ENCODE results near the gene FAM131A. TPM values are rescaled to one million over a fixed set of nuclear protein-coding genes. Genes with fewer than 3 reads are reported as not detected.

The FAM131A gene
- total RNA-seq, 4 donors from 2014 or later: 14.7 to 27.1 (median 18.8) TPM

- intact Hi-C loops (cut with DNase I; ENCODE audit: low total_unique reads): no loop called here
- TF ChIP-seq POLR2A (IDR thresholded peaks at IDR 0.05) (no peak), CTCF (IDR thresholded peaks at IDR 0.05 in 4 of 5, conservative IDR thresholded peaks at IDR 0.05 in 1 of 5) (no peak)
- H3K27ac ChIP-seq: no peak overlapping the region
- ATAC-seq (no peak), DNase-seq (no peak)
- in situ Hi-C loops (cut with MboI; ENCODE audit: low sequenced_read_pairs in 4 of 4): no loop called here
- H3K9me3 ChIP-seq: no peaks in the 10 kb centered on the region
- no peaks in the 10 kb centered on the region for H3K27me3 ChIP-seq
- H3K4me3 ChIP-seq: no peak overlapping the region
- H3K4me1 ChIP-seq: peaks cover 7 to 14% of the 10 kb centered on the region in 2 donors
- peaks cover 0 to 25% of the 10 kb centered on the region in 2 donors for H3K36me3 ChIP-seq
Measured at GRCh38 chr3:184347321-184348056, 10.1 kb downstream of the FAM131A start.

GRCh38 chr3:184348057-184348382 is 10.6 kb downstream of the FAM131A start:
- Histone ChIP-seq H3K4me1 (peaks cover 7 to 14% of the 10 kb centered on the region in 2 donors), H3K27ac (no peak overlapping the region), H3K9me3 (no peaks in the 10 kb centered on the region), H3K27me3 (no peaks in the 10 kb centered on the region), H3K36me3 (peaks cover 0 to 19% of the 10 kb centered on the region in 2 donors), H3K4me3 (no peak overlapping the region)
- TF ChIP-seq POLR2A (IDR thresholded peaks at IDR 0.05) (no peak), CTCF (IDR thresholded peaks at IDR 0.05 in 4 of 5, conservative IDR thresholded peaks at IDR 0.05 in 1 of 5) (no peak)
- DNase-seq (no peak), ATAC-seq (no peak)
- in situ Hi-C loops (cut with MboI; ENCODE audit: low sequenced_read_pairs in 4 of 4) (no loop called here), intact Hi-C loops (cut with DNase I; ENCODE audit: low total_unique reads) (no loop called here)

GRCh38 chr3:184349563-184350470 is 12.4 kb downstream of the FAM131A start:
- in situ Hi-C loops (cut with MboI; ENCODE audit: low sequenced_read_pairs in 4 of 4) (loop anchor here in 3 of 4 donors (25.0 kb wide), 3 partner anchors 412 to 462 kb away; partner anchors contain the start of gene VPS8 (in 1 of the 3)), intact Hi-C loops (cut with DNase I; ENCODE audit: low total_unique reads) (no loop called here)
- Histone ChIP-seq H3K27ac (no peak overlapping the region), H3K4me3 (no peak overlapping the region), H3K9me3 (no peaks in the 10 kb centered on the region), H3K4me1 (peaks cover 7% of the 10 kb centered on the region in 2 donors), H3K36me3 (peaks cover 0 to 5% of the 10 kb centered on the region in 2 donors), H3K27me3 (no peaks in the 10 kb centered on the region)
- no peak for TF ChIP-seq CTCF (IDR thresholded peaks at IDR 0.05 in 4 of 5, conservative IDR thresholded peaks at IDR 0.05 in 1 of 5)
- TF ChIP-seq POLR2A (IDR thresholded peaks at IDR 0.05): no peak
- no peak for ATAC-seq
- no peak for DNase-seq

- no peaks in the 10 kb centered on the region for H3K27me3 ChIP-seq
- ATAC-seq (no peak), DNase-seq (no peak)
- no peak for TF ChIP-seq POLR2A (IDR thresholded peaks at IDR 0.05)
- TF ChIP-seq CTCF (IDR thresholded peaks at IDR 0.05 in 4 of 5, conservative IDR thresholded peaks at IDR 0.05 in 1 of 5): no peak
- intact Hi-C loops (cut with DNase I; ENCODE audit: low total_unique reads): no loop called here
- H3K36me3 ChIP-seq: no peaks in the 10 kb centered on the region
- in situ Hi-C loops (cut with MboI; ENCODE audit: low sequenced_read_pairs in 4 of 4): loop anchor here in 3 of 4 donors (25.0 kb wide), 3 partner anchors 412 to 462 kb away; partner anchors contain the start of gene VPS8 (in 1 of the 3)
- no peak overlapping the region for H3K27ac ChIP-seq
- H3K4me3 ChIP-seq: no peak overlapping the region
- no peaks in the 10 kb centered on the region for H3K9me3 ChIP-seq
- H3K4me1 ChIP-seq: peaks cover 3% of the 10 kb centered on the region in 2 donors
Measured at GRCh38 chr3:184350618-184351017, 13.2 kb downstream of the FAM131A start.

Measured in gastrocnemius medialis (tissue), 4 donors.